ENCODE measurements around the gene ZNF236. TPM values are rescaled to one million over a fixed set of nuclear protein-coding genes. Genes with fewer than 3 reads are reported as not detected.

The ZNF236 gene
- total and polyA plus RNA-seq, 2 of the 8 experiments (the other 6 are each of a cell fraction or from before 2014, with no cell fraction given) = 6.7 to 14.5 TPM

- Histone ChIP-seq H2BK15ac (ENCODE audit: low read length) (no peak overlapping the region), H2BK5ac (ENCODE audit: low read depth, low read length) (no peak overlapping the region), H3K36me3 (ENCODE audit: control insufficient read depth in 2 of 4, insufficient read depth in 4 of 4, low read length in 3 of 4) (no peaks in the 10 kb centered on the region), H3K27me3 (replicated peaks in 1 of 4; ENCODE audit: control insufficient read depth in 3 of 4, extremely low read depth in 1 of 4, insufficient read depth in 3 of 4, low read length in 3 of 4) (no peaks in the 10 kb centered on the region), H3K4me2 (ENCODE audit: insufficient read depth in 1 of 2, low read depth in 2 of 2, low read length in 2 of 2) (no peak overlapping the region; a peak in 1 of 4 replicates), H3K79me1 (ENCODE audit: low read depth, low read length) (no peaks in the 10 kb centered on the region), H2BK20ac (ENCODE audit: low read length) (no peak overlapping the region), H3K79me2 (ENCODE audit: control insufficient read depth in 1 of 2, insufficient read depth in 2 of 2, low read length in 2 of 2) (no peaks in the 10 kb centered on the region), H3K4me3 (ENCODE audit: extremely low read depth in 1 of 4, insufficient read depth in 2 of 4, low read depth in 3 of 4, low read length in 4 of 4) (no peak overlapping the region), H3K23me2 (ENCODE audit: low read depth, low read length) (no peaks in the 10 kb centered on the region), H4K5ac (ENCODE audit: insufficient read length, low read depth, low read length) (no peak overlapping the region), H3K18ac (ENCODE audit: extremely low read depth, low read length) (no peak overlapping the region), H3K27ac (ENCODE audit: low read depth, low read length) (no peak overlapping the region), H4K91ac (replicated peaks; ENCODE audit: insufficient read length, low read length) (no peak overlapping the region), H3K23ac (ENCODE audit: insufficient read length) (no peak overlapping the region), H4K8ac (ENCODE audit: extremely low read depth, insufficient read depth, low read length) (no peak overlapping the region), H3K14ac (ENCODE audit: insufficient read length) (no peak overlapping the region), H2AK5ac (ENCODE audit: low read depth, low read length) (no peak overlapping the region), H3K4ac (replicated peaks; ENCODE audit: insufficient read length, low read depth, low read length) (no peak overlapping the region), H2BK12ac (ENCODE audit: low read depth, low read length) (no peak overlapping the region), H2BK120ac (replicated peaks; ENCODE audit: low read depth, low read length) (no peak overlapping the region), H2AFZ (ENCODE audit: low read length) (no peak overlapping the region), H3K9me3 (ENCODE audit: insufficient read depth in 2 of 2, low read depth in 1 of 2, low read length in 1 of 2) (no peaks in the 10 kb centered on the region), H3K4me1 (replicated peaks in 1 of 4; ENCODE audit: control insufficient read depth in 3 of 4, insufficient read depth in 4 of 4, low read length in 3 of 4) (peaks cover 0 to 20% (median 11%) of the 10 kb centered on the region in 4 experiments), H4K20me1 (replicated peaks in 1 of 2; ENCODE audit: control insufficient read depth in 1 of 2, insufficient read depth in 2 of 2, low read length in 2 of 2) (no peaks in the 10 kb centered on the region), H3K9ac (replicated peaks in 1 of 4; ENCODE audit: extremely low read depth in 1 of 4, low read depth in 3 of 4, low read length in 3 of 4) (no peak overlapping the region), H3K56ac (replicated peaks; ENCODE audit: insufficient read length, low read depth, low read length) (no peak overlapping the region)
- FAIRE-seq (peak; percentile 42), DNase-seq (ENCODE audit: low read depth in 1 of 2, low spot score in 2 of 2) (peak in 1 of 2 experiments; percentile 50)
- no peak for TF ChIP-seq TAF1 (IDR thresholded peaks at IDR 0.05; ENCODE audit: low read depth, low read length)
- TF ChIP-seq SIRT6 (IDR thresholded peaks at IDR 0.05; ENCODE audit: low read length) = no peak
- no peak for TF ChIP-seq TAF7 (optimal IDR thresholded peaks at IDR 0.05; ENCODE audit: borderline replicate concordance, low read depth, low read length)
- no peak for TF ChIP-seq SIX5 (IDR thresholded peaks at IDR 0.05; ENCODE audit: low read depth, low read length)
- TF ChIP-seq EGR1 (IDR thresholded peaks at IDR 0.05; ENCODE audit: borderline replicate concordance, low read depth, low read length) = no peak
- TF ChIP-seq RXRA (IDR thresholded peaks at IDR 0.05; ENCODE audit: insufficient read depth, low read depth, low read length) = no peak
- no peak for TF ChIP-seq TBP (IDR thresholded peaks at IDR 0.05; ENCODE audit: low read depth, low read length)
- TF ChIP-seq SIN3A (conservative IDR thresholded peaks at IDR 0.05 in 1 of 2, IDR thresholded peaks at IDR 0.05 in 1 of 2; ENCODE audit: low read depth in 1 of 2, low read length in 2 of 2) = no peak
- peak; percentile 47; the same call in 1 of the 2 replicates for TF ChIP-seq E2F6 (IDR thresholded peaks at IDR 0.05)
- ChIA-PET CTCF (ENCODE audit: partially characterized antibody) (interaction anchor here (0.6 to 13.3 kb wide), 14 partner anchors 10 to 670 kb away, joined by 3 to 188 read pairs (median 4); no protein-coding TSS in a partner anchor), POLR2A (ENCODE audit: partially characterized antibody) (interaction anchor here (1.6 kb wide), 1 partner anchor 14 kb away, joined by 10 read pairs; no protein-coding TSS in a partner anchor)
- WGBS, 2 experiments (ENCODE audit: extremely low coverage in 1 of 2, insufficient coverage in 1 of 2, insufficient read length in 1 of 2, insufficient replicate concordance in 2 of 2, low coverage in 1 of 2, low lambda C conversion rate in 2 of 2, missing lambda C conversion rate in 1 of 2) = 77% methylated on average over 13 of the region's 13 CpGs; no CpG with 5 or more reads in 1 of the 2 experiments
Observed at GRCh38 chr18:76981396-76981968, 159.1 kb downstream of the ZNF236 start.

Data from H1 (cell line).